SW480 (cell line): ENCODE data around the gene CFAP69.
"Not testable (repeated sequence)": the region's sequence is repeated elsewhere in the genome, so short reads cannot be mapped to it uniquely, and the experiment has no call there.

ENCODE experiments used
- DNase-seq: peaks from one replicate; pipeline ENCODE4 v3.0.0-alpha.2; 2016; ENCODE audit warnings: low spot score

Gene CFAP69

DNA sequence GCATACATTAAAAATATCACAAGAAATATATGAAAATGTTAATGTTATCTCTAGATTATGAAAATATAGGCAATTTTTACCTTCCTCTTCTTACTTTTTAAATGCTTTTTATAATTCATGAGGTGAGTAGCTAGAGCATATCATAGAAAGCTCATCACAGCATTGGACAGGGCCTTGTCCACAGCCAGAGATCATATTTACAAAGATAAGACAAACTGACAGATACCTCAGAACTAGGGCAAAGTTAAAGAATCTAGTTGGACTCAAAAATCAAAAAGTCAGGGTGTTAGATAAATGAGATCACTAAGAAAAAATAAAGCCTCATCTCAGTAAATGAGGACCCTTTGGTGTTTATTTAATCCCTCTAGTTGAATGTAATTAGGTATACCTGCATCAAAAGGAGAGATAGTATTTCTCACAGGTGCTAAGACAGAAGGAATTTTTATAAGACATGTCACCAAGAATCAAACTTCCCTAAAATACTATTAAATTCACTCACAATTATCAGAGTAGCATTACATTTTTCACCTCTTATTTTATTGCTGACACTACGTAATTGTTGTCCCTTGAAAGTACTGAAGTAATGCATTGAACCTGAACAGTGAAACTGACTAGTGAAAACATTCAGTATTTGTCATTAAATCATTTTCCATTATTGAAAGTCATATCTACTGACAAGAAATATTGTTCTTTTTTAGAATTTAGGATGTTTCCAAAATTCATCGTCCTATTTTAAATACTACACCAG lies 25.6 kb downstream of the CFAP69 start:
- DNase-seq: no peak

DNA sequence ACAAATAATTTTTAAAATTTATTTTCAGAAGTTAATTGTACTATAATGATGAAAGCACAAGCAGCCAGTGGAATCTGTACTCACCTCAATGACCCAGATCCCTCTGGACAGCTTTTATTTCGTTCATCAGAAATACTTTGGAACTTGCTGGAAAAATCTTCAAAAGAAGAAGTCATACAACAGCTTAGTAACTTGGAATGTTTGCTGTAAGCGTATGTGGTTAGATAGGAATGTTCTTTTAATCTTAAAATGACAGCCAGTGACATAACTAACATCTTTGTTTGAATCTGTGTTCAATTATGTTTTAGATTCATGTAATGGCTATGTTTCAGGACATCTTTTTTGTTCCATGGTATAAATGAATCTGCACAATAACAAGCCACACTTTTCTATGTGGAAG lies 26.8 kb downstream of the CFAP69 start:
- no peak for DNase-seq

DNA sequence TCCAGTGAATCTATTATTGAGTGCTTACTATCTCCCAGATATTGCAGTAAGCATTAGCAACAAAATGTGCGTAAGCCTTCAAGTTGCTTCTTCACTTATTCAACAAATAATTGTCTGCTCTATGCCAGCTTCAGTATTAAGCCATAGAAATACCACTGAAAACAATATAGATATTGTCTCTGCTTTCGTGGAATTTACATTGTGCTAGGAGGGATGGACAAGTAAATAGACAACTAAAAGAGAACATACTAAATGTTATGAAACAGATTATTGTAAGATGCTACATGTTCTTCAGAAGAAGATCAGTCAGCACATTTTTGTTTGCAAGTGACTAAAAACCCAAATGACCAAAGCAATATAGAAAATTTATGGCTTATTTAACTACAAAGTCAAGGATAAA lies 27.3 kb downstream of the CFAP69 start:
- no peak for DNase-seq

DNA sequence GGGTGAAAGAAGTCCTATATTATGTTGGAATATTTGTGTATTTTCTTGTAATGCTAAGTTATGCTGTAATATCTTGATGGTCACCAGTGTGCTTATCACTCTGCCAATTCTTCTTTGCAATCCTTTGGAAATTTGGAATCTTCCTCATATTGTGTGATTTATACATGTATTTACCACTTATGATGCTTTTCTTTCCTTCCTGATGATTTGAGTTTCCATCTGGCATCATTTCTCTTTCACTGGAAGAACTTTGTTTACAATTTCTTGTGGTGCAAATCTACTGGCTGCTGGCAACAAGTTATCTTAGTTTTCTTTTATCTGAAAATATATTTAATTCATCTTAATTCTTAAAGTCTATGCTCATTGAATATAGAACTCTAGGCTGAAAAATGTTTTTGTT lies 29.2 kb downstream of the CFAP69 start:
- no peak for DNase-seq

DNA sequence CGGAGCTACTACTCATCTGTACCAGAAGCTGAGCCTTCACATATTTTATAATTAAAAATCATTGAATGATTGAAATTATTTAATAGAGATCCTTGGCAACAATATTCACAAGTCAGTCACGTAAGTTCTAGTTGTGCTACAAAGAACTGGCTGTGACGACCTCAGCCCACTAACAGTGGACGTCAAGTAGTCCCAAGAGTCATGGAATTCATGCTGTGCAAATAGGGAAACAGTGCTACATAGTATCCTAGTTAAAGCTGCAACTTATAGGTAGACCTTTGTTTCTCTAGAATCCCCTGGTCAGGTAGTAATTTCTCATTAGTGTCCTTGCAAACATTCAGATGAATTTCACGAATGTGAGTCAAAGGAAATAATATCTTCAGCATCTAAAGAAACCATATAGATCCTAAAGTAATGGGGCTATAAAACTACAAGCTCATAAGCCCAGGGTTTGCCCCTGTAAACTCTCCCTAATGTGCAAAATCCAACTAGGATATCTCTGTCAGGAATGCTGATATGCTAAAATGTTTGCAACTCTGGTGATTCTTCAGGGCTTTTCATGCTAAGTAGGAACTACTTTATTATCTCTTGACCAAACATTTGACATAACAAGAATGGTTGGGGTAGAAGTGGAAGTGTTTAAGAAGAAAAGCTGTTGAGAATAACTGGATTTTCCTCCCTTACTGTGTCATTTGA lies 31.2 kb downstream of the CFAP69 start:
- no peak for DNase-seq

DNA sequence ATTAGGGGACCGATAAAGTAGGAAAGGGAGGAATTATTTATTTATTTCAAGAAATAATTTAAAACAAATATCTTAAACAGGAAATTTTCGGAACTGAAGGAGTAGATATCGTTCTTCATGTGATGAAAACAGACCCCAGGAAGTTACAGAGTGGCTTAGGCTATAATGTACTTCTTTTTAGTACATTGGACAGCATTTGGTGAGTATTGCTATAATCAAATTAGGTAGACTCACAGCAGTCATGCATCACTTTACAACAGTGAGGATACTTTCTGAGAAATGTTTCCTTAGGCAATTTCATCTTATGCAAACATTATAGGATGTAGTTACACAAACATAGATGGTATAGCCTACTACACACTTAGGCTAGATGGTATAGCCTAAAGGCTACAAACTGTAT lies 43.2 kb downstream of the CFAP69 start:
- no peak for DNase-seq

DNA sequence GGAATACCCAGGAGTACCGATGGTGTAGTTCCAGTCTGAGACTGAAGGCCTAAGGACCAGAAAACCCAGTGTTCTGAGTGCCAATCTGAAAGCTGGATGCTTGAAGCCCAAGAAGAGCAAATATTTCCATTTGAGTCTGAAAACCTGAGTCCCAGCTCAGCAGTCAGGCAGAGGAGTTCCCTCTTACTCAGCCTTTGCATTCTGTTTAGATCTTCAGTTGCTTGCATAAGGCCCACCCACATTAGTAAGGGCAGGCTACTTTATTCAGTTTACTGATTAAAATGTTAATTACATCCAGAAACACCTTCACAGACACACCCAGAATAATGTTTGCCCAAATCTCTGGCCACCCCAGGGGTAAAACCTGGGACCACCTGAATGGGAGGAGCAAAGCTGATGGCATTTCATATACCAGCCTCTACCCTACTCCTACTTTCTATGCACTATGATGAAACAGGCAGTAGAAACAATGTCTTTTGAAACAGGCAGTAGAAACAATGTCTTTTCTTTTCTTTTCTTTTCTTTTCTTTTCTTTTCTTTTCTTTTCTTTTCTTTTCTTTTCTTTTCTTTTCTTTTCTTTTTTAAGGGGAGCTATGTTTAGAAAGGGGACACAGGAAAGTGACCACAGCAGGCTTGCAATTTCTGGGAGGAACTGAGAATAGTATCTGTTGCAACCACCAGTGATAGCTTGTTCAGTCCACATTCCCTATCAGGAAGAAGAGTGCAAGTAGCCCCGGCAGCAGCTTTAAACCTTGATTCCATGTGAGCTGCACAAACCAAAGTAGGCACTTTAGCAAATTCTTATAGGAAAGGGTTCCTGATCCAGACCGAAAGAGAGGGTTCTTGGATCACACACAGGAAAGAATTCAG lies 45.5 kb downstream of the CFAP69 start:
- no peak for DNase-seq

DNA sequence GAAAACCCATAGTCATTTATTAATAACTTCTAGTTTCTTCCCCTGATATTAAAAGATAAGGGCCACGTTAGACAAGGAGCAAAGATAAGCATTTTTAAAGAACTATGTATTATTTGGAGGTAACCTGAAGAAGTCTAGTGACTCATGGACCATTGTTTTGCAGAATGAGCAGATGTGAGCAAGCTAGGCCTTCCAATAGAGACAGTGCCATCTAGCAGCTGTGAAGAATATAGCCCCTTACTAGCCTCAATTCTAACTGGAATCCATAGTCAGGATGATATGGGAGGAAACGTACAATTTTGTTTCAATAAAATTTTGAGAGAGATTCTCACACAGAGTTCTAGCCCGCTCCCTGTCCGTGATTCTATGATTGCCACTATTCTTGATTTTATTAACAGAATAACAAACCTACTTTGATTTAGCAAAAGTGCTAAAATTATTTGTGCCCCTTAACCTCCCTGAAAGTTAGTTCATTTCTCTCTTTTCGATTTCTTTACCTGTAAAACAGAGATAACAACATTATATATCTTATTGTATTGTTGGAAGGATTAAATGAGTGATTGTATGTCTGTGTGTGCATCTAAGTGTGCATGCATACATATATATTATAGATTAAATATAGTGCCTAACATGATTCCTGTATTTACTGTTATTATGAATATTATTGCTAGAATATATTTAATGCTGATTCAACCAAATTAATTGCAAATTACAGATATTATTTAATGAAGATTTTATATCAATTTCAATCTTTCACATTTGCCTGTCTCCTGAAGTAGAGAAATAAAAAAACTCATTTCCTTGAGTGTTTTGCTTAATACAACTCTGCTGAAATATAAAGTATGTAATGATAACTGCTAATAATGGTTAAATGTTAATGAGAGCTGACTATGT lies 53.4 kb downstream of the CFAP69 start:
- peak; percentile 86 for DNase-seq

DNA sequence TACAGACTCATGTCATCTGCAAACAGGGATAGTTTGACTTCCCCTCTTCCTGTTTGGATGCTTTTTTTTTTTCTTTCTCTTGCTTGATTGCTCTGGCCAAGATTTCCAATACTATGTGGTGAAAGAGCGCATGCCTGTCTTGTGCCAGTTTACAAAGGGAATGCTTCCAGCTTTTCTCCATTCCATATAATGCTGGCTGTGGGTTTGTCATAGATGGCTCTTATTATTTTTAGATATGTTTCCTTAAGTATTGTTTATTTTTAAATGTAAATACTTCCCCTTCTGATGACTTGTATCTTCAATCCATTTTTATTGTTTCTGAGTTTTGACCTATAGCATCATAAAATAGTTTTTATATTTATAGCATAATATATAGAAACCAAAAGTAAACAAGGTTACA lies 58.3 kb downstream of the CFAP69 start:
- DNase-seq: no peak

DNA sequence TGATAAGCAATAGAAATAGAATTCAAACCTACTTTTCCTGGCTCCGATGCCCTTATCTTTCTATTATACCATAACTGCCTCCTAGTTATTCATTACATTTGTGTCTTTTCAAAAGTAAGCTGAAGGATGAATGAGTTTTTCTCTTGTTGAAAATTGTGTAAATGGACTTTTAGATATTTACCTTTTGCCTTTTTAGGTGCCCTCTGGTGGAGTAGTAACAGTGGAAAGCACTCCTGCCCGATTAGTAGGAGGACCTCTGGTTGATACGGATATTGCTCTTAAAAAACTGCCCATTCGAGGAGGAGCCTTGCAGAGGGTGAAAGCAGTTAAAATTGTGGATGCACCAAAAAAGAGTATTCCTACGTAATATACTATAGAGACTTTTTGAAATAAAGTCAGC lies 64.9 kb downstream of the CFAP69 start:
- no peak for DNase-seq

DNA sequence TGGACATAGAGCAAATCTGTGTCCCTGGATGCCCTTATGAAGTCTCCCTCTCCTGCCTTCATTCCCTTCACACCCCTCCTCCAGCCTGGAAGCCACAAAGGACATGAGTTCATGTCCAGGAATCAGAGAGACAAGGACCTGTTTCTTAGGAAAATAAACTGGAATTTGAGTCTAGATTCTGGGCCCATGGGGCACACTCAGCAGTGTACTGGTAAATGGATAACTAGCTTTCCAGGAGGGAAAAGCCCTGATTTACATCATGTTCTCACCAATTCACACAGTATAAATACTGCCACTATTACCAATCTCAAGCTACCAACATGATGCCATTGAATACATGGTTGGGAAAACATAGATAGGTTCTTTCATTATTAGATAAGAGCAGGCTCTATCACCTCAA lies 66.2 kb downstream of the CFAP69 start:
- no peak for DNase-seq

DNA sequence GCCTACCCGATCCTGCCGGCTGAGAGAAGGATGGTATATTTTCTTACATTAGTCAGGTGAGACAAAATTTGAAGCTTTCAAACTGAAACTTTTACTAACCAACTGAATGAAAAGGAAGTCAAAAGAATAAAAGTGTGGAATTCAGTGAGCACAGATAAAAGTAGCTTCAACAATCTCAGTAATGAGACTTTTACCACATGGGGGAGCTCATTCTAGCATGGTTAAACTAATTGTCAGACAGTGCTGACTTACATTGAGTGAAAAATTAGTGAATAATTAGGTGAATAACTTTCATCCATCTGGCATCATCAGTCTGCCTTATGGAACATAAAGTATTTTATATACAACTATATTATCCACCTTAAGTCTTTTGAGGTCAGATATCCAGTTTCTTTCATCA lies 67.8 kb downstream of the CFAP69 start:
- no peak for DNase-seq

DNA sequence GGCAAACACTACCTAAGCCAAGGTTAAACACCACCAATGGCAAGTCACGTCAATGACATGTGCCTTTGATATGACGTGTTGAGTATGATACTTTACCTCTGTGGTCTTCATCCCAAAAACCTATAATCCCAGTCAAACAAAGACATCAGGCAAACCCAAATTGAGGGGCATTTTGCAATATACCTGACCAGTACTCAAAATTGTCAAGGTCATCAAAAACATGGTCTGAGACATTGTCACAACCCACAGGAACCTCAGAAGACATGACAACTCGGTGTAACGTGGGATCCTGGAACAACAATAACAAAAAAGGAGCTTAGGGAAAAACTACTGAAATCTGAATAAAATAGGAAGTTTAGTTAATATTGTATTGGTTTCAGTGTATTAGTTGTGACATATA lies 68.9 kb downstream of the CFAP69 start:
- DNase-seq: no peak

DNA sequence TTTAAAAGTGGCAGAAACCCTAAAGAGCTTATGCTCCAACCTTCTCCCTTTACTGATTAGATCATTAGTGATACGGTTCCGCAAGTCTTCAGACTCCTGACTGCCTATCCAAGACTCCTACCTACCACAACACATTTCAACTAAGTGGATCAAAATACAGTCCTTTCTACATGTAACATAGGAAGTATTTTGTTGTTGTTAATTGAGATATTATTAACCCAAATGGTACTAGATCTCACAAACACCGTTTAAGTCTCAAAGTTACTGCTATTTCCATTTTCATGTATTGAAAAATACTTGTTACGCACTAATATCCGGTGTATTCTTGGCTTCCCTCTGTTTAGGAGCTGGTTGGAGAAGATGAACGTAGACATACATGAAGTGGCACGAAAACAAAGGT lies 75.0 kb downstream of the CFAP69 start:
- DNase-seq: no peak

DNA sequence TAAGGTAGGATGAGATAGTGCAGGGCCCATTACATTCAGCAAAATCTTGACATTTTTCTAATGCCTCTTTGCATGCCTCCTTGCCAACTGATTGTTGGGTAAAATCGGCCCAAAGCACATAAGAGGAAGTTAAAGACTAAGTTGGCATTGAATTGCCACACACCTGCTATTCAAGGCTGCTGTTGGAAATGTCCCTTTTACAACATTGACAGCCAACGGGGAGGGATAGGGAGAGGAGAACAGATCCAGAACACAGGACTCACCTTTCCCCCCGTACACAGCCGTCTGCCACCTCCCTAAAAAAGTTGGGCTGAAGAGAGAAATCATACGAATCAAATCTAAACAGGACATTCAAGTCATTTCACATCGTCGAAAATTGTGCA lies 75.4 kb downstream of the CFAP69 start:
- DNase-seq: no peak

DNA sequence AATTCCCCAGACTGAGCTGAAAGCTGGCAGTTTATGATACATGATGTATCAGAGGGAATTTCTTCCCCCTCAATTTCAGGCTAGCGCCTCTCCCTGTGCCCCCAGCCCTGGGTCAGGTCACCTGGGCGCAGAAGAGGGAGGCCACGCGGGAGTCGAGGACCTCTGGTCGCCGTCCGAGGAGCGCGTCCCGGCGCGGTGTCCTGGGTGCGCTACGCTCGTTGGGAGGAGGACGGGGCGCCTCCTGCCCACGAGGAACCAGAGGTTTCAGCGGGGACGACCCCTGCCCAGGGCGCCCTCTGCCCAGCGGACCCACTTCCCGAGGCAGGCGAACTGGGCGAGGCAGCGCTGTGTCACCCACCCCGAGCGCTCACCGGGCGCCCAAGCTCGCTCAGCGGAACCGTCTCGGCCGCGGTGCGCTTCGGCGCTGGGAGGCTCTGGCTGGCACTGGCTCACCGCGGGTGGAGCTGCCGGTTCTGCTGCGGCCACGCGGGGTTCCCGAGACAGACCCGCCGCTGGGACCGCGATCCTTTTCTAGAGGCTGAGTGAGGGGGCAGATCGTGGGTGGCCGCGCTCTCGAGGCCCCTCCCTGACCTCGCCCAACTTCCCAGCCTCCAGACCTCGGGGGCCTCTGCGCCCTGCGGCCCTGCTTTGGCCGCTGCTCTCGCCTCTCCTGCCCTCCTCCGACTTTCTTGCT lies 76.0 kb downstream of the CFAP69 start, which contains the start of gene FAM237B:
Gene FAM237B, minus strand, starts transcription at position 504 of the 694 bp plus-strand sequence. CDS start 1,556 bp downstream, outside the sequence.
- peak; percentile 26 for DNase-seq

DNA sequence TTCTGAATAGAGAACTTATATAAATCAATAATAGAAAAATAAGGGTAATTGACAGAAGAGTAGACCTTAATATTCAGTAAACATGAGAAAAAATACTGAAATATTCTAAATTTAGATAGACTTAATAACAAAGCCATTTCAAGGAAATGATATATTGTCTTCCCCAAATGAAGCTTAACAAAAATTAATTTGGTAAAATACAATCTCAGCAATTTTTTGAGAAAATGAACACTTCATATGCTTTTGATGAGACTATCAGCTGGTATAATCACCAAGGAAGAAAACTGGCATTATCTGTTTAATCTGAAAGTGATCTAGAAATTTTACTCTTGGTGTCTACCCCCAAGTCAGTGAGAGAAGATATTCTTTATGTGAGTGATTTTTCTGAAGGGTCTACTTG lies 77.9 kb downstream of the CFAP69 start:
- no peak for DNase-seq

DNA sequence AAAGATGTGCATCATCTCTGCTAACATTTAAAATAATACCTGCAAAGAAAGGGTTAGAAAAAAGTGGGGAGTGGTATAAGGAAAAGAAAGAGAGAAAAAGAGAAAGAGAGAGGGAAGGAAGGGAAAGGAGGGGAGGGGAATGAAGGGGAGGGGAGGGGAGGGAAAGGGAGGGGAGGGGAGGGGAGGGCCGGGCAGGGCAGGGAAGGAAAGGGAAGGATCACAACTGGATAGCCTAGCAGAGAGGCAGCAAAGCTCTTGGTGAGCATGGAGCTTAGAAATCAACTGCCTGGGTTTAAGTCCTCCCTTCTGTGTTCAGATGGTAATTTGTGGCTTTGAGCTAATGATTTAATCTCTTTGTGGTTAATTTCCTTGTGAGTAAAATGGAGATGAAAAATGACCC lies 81.5 kb downstream of the CFAP69 start:
- no peak for DNase-seq

DNA sequence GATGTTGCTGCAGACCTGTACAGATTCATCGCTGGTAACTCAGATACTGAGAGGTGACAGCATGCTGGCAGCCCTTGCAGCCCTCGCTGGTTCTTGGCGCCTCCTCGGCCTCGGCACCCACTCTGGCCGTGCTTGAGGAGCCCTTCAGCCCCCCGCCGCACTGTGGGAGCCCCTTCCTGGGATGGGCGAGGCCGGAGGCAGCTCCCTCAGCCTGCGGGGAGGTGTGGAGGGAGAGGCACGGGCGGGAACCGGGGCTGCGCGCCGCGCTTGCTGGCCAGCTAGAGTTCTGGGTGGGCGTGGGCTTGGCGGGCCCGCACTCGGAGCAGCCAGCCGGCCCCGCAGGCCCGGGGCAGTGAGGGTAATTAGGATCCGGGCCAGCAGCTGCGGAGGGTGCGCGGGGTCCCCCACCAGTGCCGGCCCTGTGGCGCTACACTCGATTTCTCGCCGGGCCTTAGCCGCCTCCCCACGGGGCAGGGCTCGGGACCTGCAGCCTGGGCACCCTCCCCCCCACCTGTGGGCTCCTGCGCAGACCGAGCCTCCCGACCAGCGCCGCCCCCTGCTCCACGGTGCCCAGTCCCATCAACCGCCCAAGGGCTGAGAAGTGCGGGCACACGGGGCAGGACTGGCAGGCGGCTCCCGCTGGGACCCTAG lies 89.3 kb downstream of the CFAP69 start:
- no peak for DNase-seq

DNA sequence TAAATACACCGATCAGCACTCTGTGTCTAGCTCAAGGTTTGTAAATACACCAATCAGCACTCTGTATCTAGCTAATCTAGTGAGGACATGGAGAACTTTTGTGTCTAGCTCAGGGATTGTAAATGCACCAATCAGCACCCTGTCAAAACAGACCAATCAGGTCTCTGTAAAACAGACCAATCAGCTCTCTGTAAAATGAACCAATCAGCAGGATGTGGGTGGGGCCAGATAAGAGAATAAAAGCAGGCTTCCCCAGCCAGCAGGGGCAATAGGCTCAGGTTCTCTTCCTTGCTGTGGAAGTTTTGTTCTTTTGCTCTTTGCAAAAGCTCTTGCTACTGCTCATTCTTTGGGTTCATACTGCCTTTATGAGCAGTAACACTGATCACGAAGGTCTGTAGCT lies 90.0 kb downstream of the CFAP69 start:
- not testable (repeated sequence) for DNase-seq

DNA sequence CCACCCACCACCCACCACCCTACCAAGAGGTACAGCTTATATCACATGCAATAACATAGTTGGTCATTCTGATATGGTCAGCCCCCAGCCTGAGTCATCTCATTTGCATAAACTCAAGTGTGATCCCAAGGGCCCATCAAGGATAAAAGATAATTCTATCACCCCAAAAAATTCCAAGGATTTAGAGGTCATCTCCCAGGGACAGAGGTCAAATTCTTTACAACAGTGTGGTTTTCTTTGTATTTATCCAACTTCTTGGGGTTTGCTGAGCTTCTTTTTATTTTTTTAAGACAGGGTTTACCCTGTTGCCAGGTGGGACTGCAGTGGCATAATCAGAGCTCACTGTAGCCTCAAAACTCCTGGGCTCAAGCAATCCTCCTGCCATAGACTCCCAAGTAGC lies 92.1 kb downstream of the CFAP69 start:
- no peak for DNase-seq
